Measurements from ENCODE around the gene ZNF814.
"Not testable (repeated sequence)": the region's sequence is repeated elsewhere in the genome, so short reads cannot be mapped to it uniquely, and the experiment has no call there.

Gene ZNF814

GRCh38 chr19:57888560-57889231 is at the start of gene ZNF814:
Gene ZNF814, minus strand, starts transcription at chr19:57889037. Its CDS starts 235 bp downstream, at chr19:57888802.
- peak; percentile 90 for DNase-seq (ENCODE audit: low read depth, low spot score)

DNA sequence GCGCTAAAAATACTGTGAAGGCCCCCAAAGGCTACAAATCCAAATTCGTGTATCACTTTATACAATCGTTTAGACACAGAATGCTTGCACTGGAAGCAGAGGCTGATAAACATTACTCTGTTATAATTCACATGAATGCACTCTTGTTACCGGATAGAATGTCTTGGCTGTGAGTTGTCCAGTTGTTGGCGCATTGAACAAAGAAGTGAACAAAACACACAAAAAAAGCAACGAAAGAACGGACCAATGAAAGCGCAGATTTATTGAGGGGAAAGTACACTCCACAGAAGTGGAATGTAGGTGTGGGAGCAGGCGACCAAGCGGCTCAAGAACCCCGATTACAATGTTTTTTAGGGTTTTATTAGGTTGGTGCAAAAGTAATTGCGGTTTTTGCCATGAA is 46.9 kb upstream of the ZNF814 start:
- no peak for DNase-seq (ENCODE audit: low read depth, low spot score)

- DNase-seq (ENCODE audit: low read depth, low spot score) = peak; percentile 91
Measured at GRCh38 chr19:57934820-57935665, 46.2 kb upstream of the ZNF814 start, which contains the start of gene ZNF418. Gene ZNF418, minus strand, starts transcription at chr19:57935402. Its CDS starts 1,580 bp downstream, at chr19:57933822.

- no peak for DNase-seq (ENCODE audit: low read depth, low spot score)
Measured at GRCh38 chr19:57927587-57927986, 38.8 kb upstream of the ZNF814 start.

DNA sequence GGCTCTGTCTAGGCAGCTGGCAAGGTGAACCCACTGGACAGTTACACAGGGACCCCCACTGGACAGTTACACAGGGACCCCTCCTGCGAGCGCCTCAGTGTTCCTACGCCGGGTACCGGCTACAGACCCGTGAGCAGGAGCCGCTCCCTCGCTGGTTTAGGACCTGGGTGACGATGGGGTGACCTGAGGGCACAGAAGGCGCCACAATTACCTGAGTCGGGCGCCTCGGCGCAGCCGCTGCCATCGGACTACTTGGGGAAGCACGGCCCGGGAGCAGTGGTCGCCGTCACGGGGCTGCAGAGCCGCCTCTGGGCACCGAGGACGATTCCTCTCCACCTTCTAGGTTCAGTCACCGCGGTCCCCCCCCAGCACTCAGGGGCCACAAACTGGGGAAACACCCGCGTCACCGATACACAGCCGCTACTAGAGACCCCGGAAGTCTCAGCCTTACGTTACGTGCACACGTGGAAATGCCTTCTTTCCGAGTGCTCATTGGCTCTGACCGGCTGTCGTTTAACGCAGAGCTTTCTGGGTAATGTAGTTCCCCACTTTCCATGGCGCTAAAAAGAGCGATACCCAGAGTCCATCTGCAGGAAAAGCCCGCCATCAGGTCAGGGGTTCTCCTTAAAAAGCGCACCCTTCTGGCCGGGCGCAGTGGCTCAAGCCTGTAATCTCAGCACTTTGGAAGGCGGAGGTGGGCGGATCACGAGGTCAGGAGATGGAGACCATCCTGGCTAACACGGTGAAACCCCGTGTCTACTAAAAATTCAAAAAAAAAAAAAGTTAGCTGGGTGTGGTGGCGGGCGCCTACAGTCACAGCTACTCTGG is 27.5 kb upstream of the ZNF814 start, which contains the start of gene ZNF417:
TSS of gene ZNF417 (minus strand) at position 425 of the 828 bp plus-strand sequence. CDS start at position 244, 181 bp downstream.
- DNase-seq (ENCODE audit: low read depth, low spot score) = peak; percentile 96

GRCh38 chr19:57914531-57914930 is 25.7 kb upstream of the ZNF814 start:
- DNase-seq (ENCODE audit: low read depth, low spot score) = no peak

- no peak for DNase-seq (ENCODE audit: low read depth, low spot score)
Measured at GRCh38 chr19:57907394-57907793, 18.6 kb upstream of the ZNF814 start.

GRCh38 chr19:57905258-57905657 is 16.4 kb upstream of the ZNF814 start:
- no peak for DNase-seq (ENCODE audit: low read depth, low spot score)

- DNase-seq (ENCODE audit: low read depth, low spot score) = no peak
Measured at GRCh38 chr19:57903618-57904184, 14.9 kb upstream of the ZNF814 start.

DNA sequence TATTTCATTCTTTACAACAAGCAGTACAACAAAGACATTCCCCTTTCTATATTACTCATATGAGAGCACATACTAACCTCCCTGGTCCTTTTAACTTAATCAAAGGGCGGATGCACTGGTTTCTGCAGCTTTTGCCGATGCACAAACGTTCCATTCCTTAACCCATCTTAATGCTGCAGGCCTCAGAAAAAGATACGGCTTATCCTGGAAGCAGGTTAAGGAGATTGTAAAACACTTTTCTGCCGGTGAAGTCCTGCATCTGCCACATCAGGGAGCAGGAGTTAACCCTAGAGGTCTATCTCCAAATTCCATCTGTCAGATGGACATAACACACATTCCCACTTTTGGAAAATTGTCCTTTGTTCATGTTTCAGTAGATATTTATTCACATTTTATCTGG is 11.5 kb upstream of the ZNF814 start:
- DNase-seq (ENCODE audit: low read depth, low spot score) = no peak

DNA sequence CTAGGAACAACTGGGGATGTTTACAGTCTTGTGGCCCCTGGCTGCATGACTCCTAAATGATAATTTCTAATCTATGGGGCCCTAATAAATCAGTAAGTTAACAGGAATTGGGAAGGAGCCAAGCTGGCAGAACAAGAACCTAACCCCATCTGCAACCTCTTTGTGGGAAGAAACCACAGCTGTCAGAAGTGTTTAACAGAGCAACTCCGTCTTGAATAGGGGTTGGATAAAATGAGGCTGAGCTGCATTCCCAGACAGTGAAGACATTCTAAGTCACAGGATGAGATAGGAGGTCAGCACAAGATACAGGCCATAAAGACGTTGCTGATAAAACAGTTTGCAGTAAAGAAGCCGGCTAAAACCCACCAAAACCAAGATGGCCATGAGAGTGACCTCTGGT is 1.9 kb upstream of the ZNF814 start:
- DNase-seq (ENCODE audit: low read depth, low spot score) = peak; percentile 82

DNA sequence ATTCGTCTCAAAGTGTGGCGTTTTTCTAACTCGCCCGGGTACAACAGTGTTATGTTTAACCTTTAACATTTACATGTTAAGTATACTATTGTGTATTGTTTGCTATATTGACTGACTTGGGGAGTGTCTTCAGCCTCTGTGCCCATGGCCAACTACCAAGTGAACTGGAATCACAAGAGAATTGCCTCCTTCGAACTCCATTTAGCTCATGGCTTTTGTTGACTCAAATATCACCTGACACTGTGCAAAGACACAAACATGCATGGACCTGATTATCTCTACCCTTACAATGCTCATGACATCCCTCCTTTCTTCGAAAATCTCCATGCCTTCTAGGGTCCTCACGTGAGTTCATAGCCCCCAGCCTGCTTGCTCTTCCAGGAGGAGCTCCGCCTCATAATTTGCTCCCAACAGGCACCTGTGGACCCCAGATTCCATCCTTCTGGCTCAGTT is 704 bp downstream of the ZNF814 start:
- peak; percentile 31 for DNase-seq (ENCODE audit: low read depth, low spot score)

DNA sequence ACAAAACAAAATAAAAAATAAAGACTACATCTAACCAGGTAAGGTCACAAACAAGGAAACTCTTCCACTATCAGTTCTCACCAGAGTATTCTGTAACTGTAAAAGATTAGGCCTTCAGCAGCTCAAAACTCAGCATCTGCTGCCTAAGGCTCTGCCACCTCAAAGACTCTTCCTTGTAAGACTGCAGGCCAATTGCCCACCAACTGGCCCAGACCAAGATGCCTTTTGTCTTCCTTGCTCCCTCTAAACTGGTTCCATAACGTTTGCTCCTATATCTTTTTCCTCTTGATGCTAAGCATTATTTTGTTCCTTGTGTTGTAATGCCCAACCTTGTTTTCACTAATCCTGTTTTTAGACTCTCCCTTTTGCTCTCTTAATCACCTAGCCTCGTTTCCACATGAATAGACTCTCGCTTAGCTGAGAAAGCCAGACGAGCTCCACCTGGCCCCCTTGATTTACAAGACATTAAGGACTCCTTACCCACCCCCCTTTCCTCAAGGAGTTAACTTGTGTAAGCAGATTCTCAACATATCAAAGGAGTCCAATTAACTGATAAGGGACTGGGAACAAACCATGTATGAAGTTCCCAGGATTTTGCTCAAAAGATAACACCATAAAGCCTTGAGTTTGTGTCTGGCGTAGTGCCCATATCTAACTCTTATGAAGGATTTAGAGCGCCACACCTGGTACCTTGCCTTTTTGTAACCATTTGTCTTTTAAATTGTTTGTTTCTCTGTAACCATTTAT is 1.5 kb downstream of the ZNF814 start:
- peak; percentile 54 for DNase-seq (ENCODE audit: low read depth, low spot score)

DNA sequence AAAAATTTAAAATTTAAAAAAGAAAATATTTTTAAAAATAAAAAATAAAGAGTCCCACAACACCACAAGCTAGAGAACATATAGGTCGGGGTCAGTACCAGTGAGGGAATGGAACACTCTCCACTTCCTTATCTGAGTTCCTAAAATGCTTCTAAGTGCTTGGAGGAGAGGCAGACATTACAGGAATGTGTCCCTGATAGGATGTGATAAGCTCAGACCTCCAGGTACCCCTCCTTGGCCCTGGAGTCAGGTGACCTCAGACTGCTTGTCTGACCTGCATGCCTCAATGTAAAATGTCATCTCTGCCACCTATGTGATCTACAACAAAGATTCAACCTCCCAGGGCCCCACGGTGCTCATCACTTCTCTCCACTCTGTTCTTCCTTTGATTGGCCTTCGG is 2.8 kb downstream of the ZNF814 start:
- no peak for DNase-seq (ENCODE audit: low read depth, low spot score)

DNA sequence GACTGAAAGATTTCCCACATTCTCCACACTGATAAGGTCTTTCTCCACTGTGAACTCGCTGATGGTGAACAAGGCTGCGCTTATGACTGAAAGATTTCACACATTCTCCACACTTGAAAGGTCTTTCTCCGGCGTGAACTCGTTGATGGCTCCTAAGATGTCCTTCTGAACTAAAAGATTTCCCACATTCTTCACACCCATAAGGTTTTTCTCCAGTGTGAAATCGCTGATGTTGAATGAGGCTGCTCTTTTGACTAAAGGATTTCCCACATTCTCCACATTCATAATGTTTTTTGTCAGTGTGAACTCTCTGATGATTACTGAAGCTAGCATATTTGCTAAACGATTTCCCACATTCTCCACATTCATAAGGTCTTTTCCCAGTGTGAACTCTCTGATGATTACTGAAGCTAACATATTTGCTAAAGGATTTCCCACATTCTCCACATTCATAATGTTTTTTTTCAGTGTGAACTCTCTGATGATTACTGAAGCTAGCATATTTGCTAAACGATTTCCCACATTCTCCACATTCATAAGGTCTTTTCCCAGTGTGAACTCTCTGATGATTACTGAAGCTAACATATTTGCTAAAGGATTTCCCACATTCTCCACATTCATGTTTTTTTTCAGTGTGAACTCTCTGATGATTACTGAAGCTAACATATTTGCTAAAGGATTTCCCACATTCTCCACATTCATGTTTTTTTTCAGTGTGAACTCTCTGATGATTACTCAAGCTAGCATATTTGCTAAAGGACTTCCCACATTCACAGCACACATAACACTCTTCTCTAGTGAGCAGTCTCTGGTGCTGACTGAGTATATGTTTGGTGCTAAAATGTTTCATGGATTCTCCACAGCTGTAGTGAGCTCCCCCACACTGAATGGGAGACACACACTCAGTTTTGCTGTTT is 14.7 kb downstream of the ZNF814 start:
- DNase-seq (ENCODE audit: low read depth, low spot score) = not testable (repeated sequence)

GRCh38 chr19:57872450-57872849 is 16.4 kb downstream of the ZNF814 start:
- DNase-seq (ENCODE audit: low read depth, low spot score) = no peak

- DNase-seq (ENCODE audit: low read depth, low spot score) = no peak
Measured at GRCh38 chr19:57870225-57870624, 18.6 kb downstream of the ZNF814 start.

DNA sequence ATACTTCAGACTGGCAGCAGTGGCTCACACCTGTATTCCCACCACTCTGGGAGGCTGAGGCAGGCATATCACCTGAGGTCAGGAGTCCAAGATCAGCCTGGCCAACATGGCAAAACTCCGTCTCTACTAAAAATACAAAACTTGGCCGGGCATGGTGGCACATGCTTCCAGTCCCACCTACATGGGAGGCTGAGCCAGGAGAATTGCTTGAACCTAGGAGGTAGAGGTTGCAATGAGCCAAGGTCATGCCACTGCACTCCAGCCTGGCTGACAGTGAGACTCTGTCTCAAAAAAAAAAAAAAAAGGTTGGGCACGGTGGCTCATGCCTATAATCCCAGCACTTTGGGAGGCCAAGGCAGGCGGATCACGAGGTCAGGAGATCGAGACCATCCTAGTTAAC is 19.2 kb downstream of the ZNF814 start:
- not testable (repeated sequence) for DNase-seq (ENCODE audit: low read depth, low spot score)

GRCh38 chr19:57867868-57868492 is 20.9 kb downstream of the ZNF814 start:
- DNase-seq (ENCODE audit: low read depth, low spot score) = no peak

Data from astrocyte of the hippocampus (primary cell).